OCI-LY1 (cell line): Measurements from ENCODE around the gene FBXO10.
A peak's percentile ranks its signal among the peaks of the same experiment; 100 is the strongest.

ENCODE experiments used
- H2AFZ ChIP-seq: fragments of 200-600 bp; sonication (generic), shearing (Covaris generic); 2 replicates; pipeline ENCODE4 v1.6.0; 2014; ENCODE audit warnings: antibody characterized with exemption, mild to moderate bottlenecking, low read length
- H3F3A ChIP-seq: fragments of 200-600 bp; sonication (generic), shearing (Covaris generic); 2 replicates; pipeline ENCODE4 v1.6.0; 2014; ENCODE audit warnings: mild to moderate bottlenecking, antibody characterized with exemption, low read length, moderate library complexity; ENCODE audit not compliant: insufficient read depth
- H3K27ac ChIP-seq: fragments of 200-600 bp; sonication (generic); 2 replicates; pipeline ENCODE4 v1.5.1; 2014; ENCODE audit warnings: low read length, mixed run types, mild to moderate bottlenecking, low read depth; ENCODE audit not compliant: poor library complexity, severe bottlenecking
- H3K27me3 ChIP-seq: fragments of 200-600 bp; sonication (generic); 2 replicates; pipeline ENCODE4 v1.6.0; 2014; ENCODE audit warnings: antibody characterized with exemption, mild to moderate bottlenecking, low read length, moderate library complexity; ENCODE audit not compliant: insufficient read depth
- H3K36me3 ChIP-seq: fragments of 200-600 bp; sonication (generic); 2 replicates; pipeline ENCODE4 v1.6.1; 2014; ENCODE audit warnings: mild to moderate bottlenecking, antibody characterized with exemption, low read length, moderate library complexity, mixed read lengths; ENCODE audit not compliant: insufficient read depth
- H3K4me1 ChIP-seq: fragments of 200-600 bp; sonication (generic); 2 replicates; pipeline ENCODE4 v1.5.1; 2014; ENCODE audit warnings: mild to moderate bottlenecking, low read length, moderate library complexity; ENCODE audit not compliant: insufficient read depth, severe bottlenecking
- H3K4me2 ChIP-seq: fragments of 200-600 bp; sonication (generic), shearing (Covaris generic); 2 replicates; pipeline ENCODE4 v1.6.1; 2014; ENCODE audit warnings: low read length
- H3K4me3 ChIP-seq: fragments of 200-600 bp; sonication (generic); 2 replicates; pipeline ENCODE4 v1.5.1; 2014; ENCODE audit warnings: low read length, low read depth, mild to moderate bottlenecking, mixed read lengths; ENCODE audit not compliant: poor library complexity, severe bottlenecking
- H3K79me2 ChIP-seq: fragments of 200-600 bp; shearing (Covaris generic); 2 replicates; pipeline ENCODE4 v1.6.1; 2016; ENCODE audit warnings: mixed run types, low read length, mixed read lengths; ENCODE audit not compliant: insufficient read depth
- H3K9ac ChIP-seq: fragments of 200-600 bp; sonication (generic), shearing (Covaris generic); 2 replicates; pipeline ENCODE4 v1.6.1; 2014; ENCODE audit warnings: mild to moderate bottlenecking, low read length, mixed read lengths
- H3K9me2 ChIP-seq: fragments of 200-600 bp; sonication (generic), shearing (Covaris generic); 2 replicates; pipeline ENCODE4 v1.6.1; 2014; ENCODE audit warnings: low read depth, mild to moderate bottlenecking, low read length, mixed read lengths
- H3K9me3 ChIP-seq: fragments of 200-600 bp; shearing (Covaris generic); 2 replicates; pipeline ENCODE4 v1.6.1; 2014; ENCODE audit warnings: low read length, mixed read lengths
- H4K20me1 ChIP-seq: fragments of 200-600 bp; sonication (generic), shearing (Covaris generic); 2 replicates; pipeline ENCODE4 v1.6.0; 2016; ENCODE audit warnings: mild to moderate bottlenecking, low read length; ENCODE audit not compliant: insufficient read depth
- EZH2 ChIP-seq: fragments of 200-600 bp; sonication (generic), shearing (Covaris generic); IDR thresholded peaks from 2 replicates; pipeline ENCODE4 v1.8.0; 2017; ENCODE audit warnings: borderline replicate concordance, mixed run types, mild to moderate bottlenecking, antibody characterized with exemption, low read length, moderate library complexity, mixed read lengths
- TF ChIP-seq, protein P1 (sequence below): fragments of 200-600 bp; sonication (generic), shearing (Covaris generic); IDR thresholded peaks from 2 replicates; pipeline ENCODE4 v1.5.1; 2017; ENCODE audit warnings: mild to moderate bottlenecking, antibody characterized with exemption, low read length, moderate library complexity, mixed read lengths

The FBXO10 gene, protein sequence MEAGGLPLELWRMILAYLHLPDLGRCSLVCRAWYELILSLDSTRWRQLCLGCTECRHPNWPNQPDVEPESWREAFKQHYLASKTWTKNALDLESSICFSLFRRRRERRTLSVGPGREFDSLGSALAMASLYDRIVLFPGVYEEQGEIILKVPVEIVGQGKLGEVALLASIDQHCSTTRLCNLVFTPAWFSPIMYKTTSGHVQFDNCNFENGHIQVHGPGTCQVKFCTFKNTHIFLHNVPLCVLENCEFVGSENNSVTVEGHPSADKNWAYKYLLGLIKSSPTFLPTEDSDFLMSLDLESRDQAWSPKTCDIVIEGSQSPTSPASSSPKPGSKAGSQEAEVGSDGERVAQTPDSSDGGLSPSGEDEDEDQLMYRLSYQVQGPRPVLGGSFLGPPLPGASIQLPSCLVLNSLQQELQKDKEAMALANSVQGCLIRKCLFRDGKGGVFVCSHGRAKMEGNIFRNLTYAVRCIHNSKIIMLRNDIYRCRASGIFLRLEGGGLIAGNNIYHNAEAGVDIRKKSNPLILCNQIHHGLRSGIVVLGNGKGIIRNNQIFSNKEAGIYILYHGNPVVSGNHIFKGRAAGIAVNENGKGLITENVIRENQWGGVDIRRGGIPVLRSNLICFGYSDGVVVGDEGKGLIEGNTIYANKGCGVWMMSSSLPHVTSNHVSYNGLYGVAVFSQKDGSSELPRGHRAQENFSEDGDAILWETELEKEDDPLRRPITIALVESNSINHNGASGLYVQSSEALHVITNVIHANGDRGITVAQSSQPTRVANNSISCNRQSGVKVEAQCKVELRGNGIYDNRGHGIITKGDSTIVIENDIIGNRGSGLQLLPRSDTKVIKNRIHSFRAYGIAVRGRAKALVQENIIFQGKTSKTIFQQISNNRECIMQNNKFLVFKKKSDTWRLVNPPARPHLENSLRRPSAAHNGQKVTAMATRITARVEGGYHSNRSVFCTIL

GRCh38 chr9:37575921-37576721 is at the start of gene FBXO10:
TSS of gene FBXO10 (minus strand) at chr9:37576380. CDS start at chr9:37541768, 34,612 bp downstream.
- Histone ChIP-seq H3K9me3 (no peaks in the 10 kb centered on the region), H3K4me1 (peaks cover 74% of the 10 kb centered on the region), H3K4me2 (peak within 1 kb of the TSS; percentile 91), H4K20me1 (no peaks in the 10 kb centered on the region), H3K9ac (peak within 1 kb of the TSS; percentile 92), H3K36me3 (peaks cover 52% of the 10 kb centered on the region), H3K9me2 (no peaks in the 10 kb centered on the region), H3F3A (no peaks in the 10 kb centered on the region), H3K27me3 (no peaks in the 10 kb centered on the region), H3K4me3 (peak within 1 kb of the TSS; percentile 82), H2AFZ (no peak within 1 kb of the TSS), H3K27ac (peak within 1 kb of the TSS; percentile 93), H3K79me2 (peaks cover 80% of the 10 kb centered on the region)
- no peak for TF ChIP-seq EZH2
- TF ChIP-seq, protein P1, sequence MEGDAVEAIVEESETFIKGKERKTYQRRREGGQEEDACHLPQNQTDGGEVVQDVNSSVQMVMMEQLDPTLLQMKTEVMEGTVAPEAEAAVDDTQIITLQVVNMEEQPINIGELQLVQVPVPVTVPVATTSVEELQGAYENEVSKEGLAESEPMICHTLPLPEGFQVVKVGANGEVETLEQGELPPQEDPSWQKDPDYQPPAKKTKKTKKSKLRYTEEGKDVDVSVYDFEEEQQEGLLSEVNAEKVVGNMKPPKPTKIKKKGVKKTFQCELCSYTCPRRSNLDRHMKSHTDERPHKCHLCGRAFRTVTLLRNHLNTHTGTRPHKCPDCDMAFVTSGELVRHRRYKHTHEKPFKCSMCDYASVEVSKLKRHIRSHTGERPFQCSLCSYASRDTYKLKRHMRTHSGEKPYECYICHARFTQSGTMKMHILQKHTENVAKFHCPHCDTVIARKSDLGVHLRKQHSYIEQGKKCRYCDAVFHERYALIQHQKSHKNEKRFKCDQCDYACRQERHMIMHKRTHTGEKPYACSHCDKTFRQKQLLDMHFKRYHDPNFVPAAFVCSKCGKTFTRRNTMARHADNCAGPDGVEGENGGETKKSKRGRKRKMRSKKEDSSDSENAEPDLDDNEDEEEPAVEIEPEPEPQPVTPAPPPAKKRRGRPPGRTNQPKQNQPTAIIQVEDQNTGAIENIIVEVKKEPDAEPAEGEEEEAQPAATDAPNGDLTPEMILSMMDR = no peak

DNA sequence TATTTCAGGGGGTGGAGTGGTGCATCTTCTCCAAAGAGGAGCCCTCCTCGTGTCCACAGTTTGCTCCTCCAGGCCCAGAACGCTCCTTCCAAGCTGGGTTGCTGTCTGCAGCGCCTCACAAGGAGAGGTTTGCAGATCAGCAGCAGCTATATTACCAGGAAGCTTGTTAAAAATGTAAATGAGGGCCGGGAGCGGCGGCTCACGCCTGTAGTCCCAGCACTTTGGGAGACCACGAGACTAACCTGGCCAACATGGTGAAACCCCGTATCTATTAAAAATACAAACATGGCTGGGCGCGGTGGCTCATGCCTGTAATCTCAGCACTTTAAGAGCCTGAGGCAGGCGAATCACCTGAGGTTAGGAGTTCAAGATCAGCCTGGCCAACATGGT is 49.6 kb upstream of the FBXO10 start:
- Histone ChIP-seq H3K9me2 (no peaks in the 10 kb centered on the region), H3K4me3 (no peak overlapping the region), H3K4me2 (no peak overlapping the region), H3K79me2 (no peaks in the 10 kb centered on the region), H3K9me3 (no peaks in the 10 kb centered on the region), H3K27me3 (no peaks in the 10 kb centered on the region), H3K9ac (no peak overlapping the region), H3K36me3 (no peaks in the 10 kb centered on the region), H2AFZ (no peak overlapping the region), H3F3A (no peaks in the 10 kb centered on the region), H3K4me1 (no peaks in the 10 kb centered on the region), H4K20me1 (no peaks in the 10 kb centered on the region), H3K27ac (no peak overlapping the region)
- TF ChIP-seq, protein P1 = no peak
- TF ChIP-seq EZH2 = no peak
